NT2/D1 (cell line): ENCODE results near the gene CBX8.

Experiments used
- YY1 ChIP-seq: IDR thresholded peaks from 2 replicates; pipeline ENCODE4 v1.6.1; 2011; ENCODE audit not compliant: insufficient read length, insufficient read depth
- ZNF274 ChIP-seq: IDR thresholded peaks from 2 replicates; pipeline ENCODE4 v1.6.1; 2011; ENCODE audit warnings: mild to moderate bottlenecking, low read depth, low read length

GRCh38 chr17:79755591-79755990 is 41.3 kb downstream of the CBX8 start:
- TF ChIP-seq YY1 (no peak), ZNF274 (no peak)
